ENCODE measurements around the gene SPEG.

GRCh38 chr2:219462349-219462748 lies 27.7 kb downstream of the SPEG start:
- no peak for TF ChIP-seq ISL1 (CRISPR knock-in tag; IDR thresholded peaks at IDR 0.05)
- no peak for TF ChIP-seq SNAI2 (CRISPR knock-in tag; IDR thresholded peaks at IDR 0.05)
- no peak for TF ChIP-seq PPARA (CRISPR knock-in tag; IDR thresholded peaks at IDR 0.05; ENCODE audit: borderline replicate concordance)
- TF ChIP-seq, protein P1, sequence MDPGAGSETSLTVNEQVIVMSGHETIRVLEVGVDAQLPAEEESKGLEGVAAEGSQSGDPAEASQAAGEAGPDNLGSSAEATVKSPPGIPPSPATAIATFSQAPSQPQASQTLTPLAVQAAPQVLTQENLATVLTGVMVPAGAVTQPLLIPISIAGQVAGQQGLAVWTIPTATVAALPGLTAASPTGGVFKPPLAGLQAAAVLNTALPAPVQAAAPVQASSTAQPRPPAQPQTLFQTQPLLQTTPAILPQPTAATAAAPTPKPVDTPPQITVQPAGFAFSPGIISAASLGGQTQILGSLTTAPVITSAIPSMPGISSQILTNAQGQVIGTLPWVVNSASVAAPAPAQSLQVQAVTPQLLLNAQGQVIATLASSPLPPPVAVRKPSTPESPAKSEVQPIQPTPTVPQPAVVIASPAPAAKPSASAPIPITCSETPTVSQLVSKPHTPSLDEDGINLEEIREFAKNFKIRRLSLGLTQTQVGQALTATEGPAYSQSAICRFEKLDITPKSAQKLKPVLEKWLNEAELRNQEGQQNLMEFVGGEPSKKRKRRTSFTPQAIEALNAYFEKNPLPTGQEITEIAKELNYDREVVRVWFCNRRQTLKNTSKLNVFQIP (CRISPR knock-in tag; IDR thresholded peaks at IDR 0.05; ENCODE audit: borderline replicate concordance, low read depth) = no peak
- TF ChIP-seq ZNF70 (CRISPR knock-in tag; IDR thresholded peaks at IDR 0.05) = no peak
- TF ChIP-seq ZNF8 (CRISPR knock-in tag; IDR thresholded peaks at IDR 0.05) = no peak
- TF ChIP-seq CREB5 (CRISPR knock-in tag; IDR thresholded peaks at IDR 0.05; ENCODE audit: low read depth) = no peak
- TF ChIP-seq TSHZ2 (CRISPR knock-in tag; IDR thresholded peaks at IDR 0.05) = no peak
- TF ChIP-seq ZFP3 (CRISPR knock-in tag; IDR thresholded peaks at IDR 0.05) = no peak
- no peak for TF ChIP-seq RARB (CRISPR knock-in tag; IDR thresholded peaks at IDR 0.05)
- TF ChIP-seq, protein P2, sequence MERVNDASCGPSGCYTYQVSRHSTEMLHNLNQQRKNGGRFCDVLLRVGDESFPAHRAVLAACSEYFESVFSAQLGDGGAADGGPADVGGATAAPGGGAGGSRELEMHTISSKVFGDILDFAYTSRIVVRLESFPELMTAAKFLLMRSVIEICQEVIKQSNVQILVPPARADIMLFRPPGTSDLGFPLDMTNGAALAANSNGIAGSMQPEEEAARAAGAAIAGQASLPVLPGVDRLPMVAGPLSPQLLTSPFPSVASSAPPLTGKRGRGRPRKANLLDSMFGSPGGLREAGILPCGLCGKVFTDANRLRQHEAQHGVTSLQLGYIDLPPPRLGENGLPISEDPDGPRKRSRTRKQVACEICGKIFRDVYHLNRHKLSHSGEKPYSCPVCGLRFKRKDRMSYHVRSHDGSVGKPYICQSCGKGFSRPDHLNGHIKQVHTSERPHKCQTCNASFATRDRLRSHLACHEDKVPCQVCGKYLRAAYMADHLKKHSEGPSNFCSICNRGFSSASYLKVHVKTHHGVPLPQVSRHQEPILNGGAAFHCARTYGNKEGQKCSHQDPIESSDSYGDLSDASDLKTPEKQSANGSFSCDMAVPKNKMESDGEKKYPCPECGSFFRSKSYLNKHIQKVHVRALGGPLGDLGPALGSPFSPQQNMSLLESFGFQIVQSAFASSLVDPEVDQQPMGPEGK (CRISPR knock-in tag; IDR thresholded peaks at IDR 0.05; ENCODE audit: borderline replicate concordance) = no peak
- no peak for TF ChIP-seq ARNTL (CRISPR knock-in tag; IDR thresholded peaks at IDR 0.05; ENCODE audit: borderline replicate concordance, low read depth)
- TF ChIP-seq OSR1 (CRISPR knock-in tag; IDR thresholded peaks at IDR 0.05) = no peak

Measured in SK-N-SH treated with all-trans-retinoic acid at 6 μM for 48 hours (cell line).